ENCODE data around the gene SLC10A1.

The SLC10A1 gene

GRCh38 chr14:69796797-69797500, at the start of gene SLC10A1:
Gene SLC10A1, minus strand, starts transcription at chr14:69797241. Its CDS starts 86 bp downstream, at chr14:69797155.
- no peaks in the 10 kb centered on the region for H3K4me1 Mint-ChIP-seq
- H3K27ac Mint-ChIP-seq, result no peak within 1 kb of the TSS
- CTCF ChIA-PET, result no interaction called here
- H3K27me3 Mint-ChIP-seq, result peaks cover 11% of the 10 kb centered on the region
- no peaks in the 10 kb centered on the region for H3K36me3 Mint-ChIP-seq
- no peak within 1 kb of the TSS for H3K4me3 Mint-ChIP-seq
- no peak for DNase-seq
- H3K9me3 Mint-ChIP-seq, result no peaks in the 10 kb centered on the region

- DNase-seq, result no peak
- no peaks in the 10 kb centered on the region for H3K4me1 Mint-ChIP-seq
- CTCF ChIA-PET, result no interaction called here
Observed at GRCh38 chr14:69845787-69846186, 48.7 kb upstream of the SLC10A1 start.

DNA sequence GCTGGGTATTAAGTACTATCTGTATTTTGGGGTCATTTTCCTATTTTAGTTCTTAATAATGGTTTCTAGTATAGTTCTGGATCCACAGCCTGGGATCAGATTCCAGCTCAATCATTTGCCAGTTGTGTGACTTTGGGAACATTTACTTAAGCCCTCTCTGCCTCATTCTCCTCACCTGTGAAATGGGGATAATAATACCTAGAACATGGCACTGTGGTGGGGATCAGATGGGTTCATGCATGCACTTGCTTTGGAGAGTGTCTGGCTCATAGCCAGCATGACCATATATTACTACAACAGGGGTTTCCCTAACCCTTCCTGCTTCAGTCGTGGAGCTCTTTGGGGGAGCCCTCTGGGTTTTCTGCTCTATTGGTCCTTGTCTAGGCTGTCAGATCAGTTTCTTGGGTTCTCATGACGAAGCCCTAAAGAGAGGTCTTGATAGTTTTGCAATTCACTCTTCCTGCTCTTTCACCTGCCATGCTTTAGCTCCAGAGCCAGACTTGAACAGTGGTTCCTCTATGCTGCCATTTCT, 48.1 kb upstream of the SLC10A1 start:
- Mint-ChIP-seq H3K4me1 (no peaks in the 10 kb centered on the region), H3K36me3 (no peaks in the 10 kb centered on the region), H3K27me3 (peaks cover 26% of the 10 kb centered on the region), H3K9me3 (no peaks in the 10 kb centered on the region), H3K27ac (no peak overlapping the region), H3K4me3 (no peak overlapping the region)
- CTCF ChIA-PET, result no interaction called here
- no peak for DNase-seq

More at GRCh38 chr14:69845787-69846186, 48.7 kb upstream of the SLC10A1 start:
- H3K4me3 Mint-ChIP-seq, result no peak overlapping the region
- peaks cover 26% of the 10 kb centered on the region for H3K27me3 Mint-ChIP-seq
- no peaks in the 10 kb centered on the region for H3K36me3 Mint-ChIP-seq
- H3K9me3 Mint-ChIP-seq, result no peaks in the 10 kb centered on the region
- H3K27ac Mint-ChIP-seq, result no peak overlapping the region

DNA sequence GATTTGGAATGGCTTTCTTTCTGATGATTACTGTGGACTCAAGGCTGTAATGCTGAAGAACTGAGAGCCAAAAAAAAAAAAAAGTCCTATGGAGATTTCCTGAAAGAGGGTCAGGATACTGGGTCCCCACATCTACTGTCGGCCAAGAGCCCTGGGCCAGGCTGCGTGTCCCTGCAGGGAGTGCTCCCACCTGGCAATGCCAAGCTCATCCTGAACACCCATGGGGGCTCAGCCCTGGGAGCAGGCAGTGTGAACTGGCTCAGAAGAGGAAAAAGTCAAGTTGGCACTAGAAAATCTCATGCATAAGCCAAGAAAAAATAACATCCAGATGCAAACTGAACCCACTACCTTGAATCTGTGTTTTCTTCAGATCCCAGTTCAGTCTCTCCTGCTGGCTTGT, 47.1 kb upstream of the SLC10A1 start:
- no peaks in the 10 kb centered on the region for H3K4me1 Mint-ChIP-seq
- H3K9me3 Mint-ChIP-seq, result no peaks in the 10 kb centered on the region
- no peaks in the 10 kb centered on the region for H3K36me3 Mint-ChIP-seq
- CTCF ChIA-PET, result no interaction called here
- H3K27me3 Mint-ChIP-seq, result peaks cover 26% of the 10 kb centered on the region
- no peak for DNase-seq
- no peak overlapping the region for H3K27ac Mint-ChIP-seq
- no peak overlapping the region for H3K4me3 Mint-ChIP-seq

DNA sequence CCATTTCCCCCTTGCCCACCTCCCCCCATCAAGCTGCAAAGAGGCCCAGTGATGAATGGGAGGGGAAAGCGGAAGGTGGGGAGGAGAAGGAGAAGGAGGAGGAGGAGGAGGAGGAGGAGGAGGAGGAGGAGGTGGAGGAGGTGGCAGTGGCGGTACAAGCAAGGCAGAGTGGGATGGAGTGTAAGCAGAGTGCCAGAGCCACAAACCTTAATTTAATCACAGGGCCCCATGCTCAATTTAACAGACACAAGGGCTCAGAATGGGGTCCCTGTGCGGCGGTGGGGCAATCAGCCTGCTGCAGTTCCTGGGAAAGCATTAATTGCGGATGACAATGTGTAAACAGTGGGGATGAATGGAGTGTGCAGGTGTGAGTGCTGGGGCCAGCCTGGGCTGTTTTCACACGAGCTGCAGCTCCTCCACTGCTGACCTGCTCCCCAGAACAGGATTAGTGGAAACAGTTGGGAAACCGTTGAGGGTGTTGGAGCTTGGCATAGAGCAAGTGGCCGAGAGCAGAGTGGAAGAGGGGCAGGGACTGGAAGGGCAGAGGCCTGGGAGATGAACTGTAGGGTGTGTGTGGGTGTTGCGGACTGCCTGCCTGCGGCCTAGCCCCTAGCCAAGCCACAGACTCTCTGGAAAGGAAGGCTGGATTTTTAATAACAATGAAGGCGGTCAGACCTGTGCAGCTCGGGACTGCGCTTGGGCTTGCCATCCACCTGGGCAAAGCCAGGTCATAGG, 45.8 kb upstream of the SLC10A1 start:
- no peak overlapping the region for H3K4me3 Mint-ChIP-seq
- no peaks in the 10 kb centered on the region for H3K36me3 Mint-ChIP-seq
- peaks cover 19% of the 10 kb centered on the region for H3K27me3 Mint-ChIP-seq
- CTCF ChIA-PET, result no interaction called here
- H3K9me3 Mint-ChIP-seq, result no peaks in the 10 kb centered on the region
- no peak for DNase-seq
- H3K4me1 Mint-ChIP-seq, result no peaks in the 10 kb centered on the region
- no peak overlapping the region for H3K27ac Mint-ChIP-seq

DNA sequence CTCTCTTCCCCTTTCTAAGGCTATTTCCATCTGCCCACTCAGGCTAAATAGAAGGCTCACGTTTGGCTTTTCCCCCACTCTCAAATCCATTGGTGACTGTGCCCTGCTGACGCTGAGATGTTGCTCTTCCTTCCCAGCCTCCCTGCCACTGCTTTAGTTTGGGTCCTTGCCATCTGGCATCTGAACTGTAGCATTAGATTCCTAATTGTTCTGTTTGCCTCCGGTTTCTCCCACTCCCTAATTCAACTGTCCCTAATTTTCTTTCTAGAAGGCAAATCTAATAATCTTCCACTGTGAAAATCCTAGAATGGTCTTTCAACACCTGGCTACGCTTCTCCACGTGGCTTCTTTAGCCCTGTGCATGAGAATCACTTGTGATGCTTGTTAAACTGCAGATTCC, 44.6 kb upstream of the SLC10A1 start:
- CTCF ChIA-PET, result no interaction called here
- Mint-ChIP-seq H3K4me3 (no peak overlapping the region), H3K27ac (no peak overlapping the region), H3K9me3 (no peaks in the 10 kb centered on the region), H3K36me3 (no peaks in the 10 kb centered on the region), H3K4me1 (no peaks in the 10 kb centered on the region), H3K27me3 (peaks cover 16% of the 10 kb centered on the region)
- no peak for DNase-seq

- Mint-ChIP-seq H3K4me3 (no peak overlapping the region), H3K27ac (no peak overlapping the region), H3K27me3 (peaks cover 8% of the 10 kb centered on the region), H3K9me3 (no peaks in the 10 kb centered on the region), H3K4me1 (no peaks in the 10 kb centered on the region), H3K36me3 (no peaks in the 10 kb centered on the region)
- DNase-seq, result no peak
- CTCF ChIA-PET, result interaction anchor here (1.0 kb wide), 1 partner anchor 189 kb away, joined by 3 read pairs; no protein-coding TSS in a partner anchor
Observed at GRCh38 chr14:69839661-69840060, 42.6 kb upstream of the SLC10A1 start.

- H3K4me3 Mint-ChIP-seq, result no peak overlapping the region
- no peak for DNase-seq
- H3K4me1 Mint-ChIP-seq, result no peaks in the 10 kb centered on the region
- no peaks in the 10 kb centered on the region for H3K9me3 Mint-ChIP-seq
- peaks cover 6% of the 10 kb centered on the region for H3K27me3 Mint-ChIP-seq
- H3K36me3 Mint-ChIP-seq, result no peaks in the 10 kb centered on the region
- H3K27ac Mint-ChIP-seq, result no peak overlapping the region
- CTCF ChIA-PET, result no interaction called here
Observed at GRCh38 chr14:69838881-69839416, 41.9 kb upstream of the SLC10A1 start.

GRCh38 chr14:69828879-69829278, 31.8 kb upstream of the SLC10A1 start:
- Mint-ChIP-seq H3K27ac (no peak overlapping the region), H3K36me3 (no peaks in the 10 kb centered on the region), H3K4me1 (no peaks in the 10 kb centered on the region)

GRCh38 chr14:69828354-69828753, 31.3 kb upstream of the SLC10A1 start:
- Mint-ChIP-seq H3K9me3 (no peaks in the 10 kb centered on the region), H3K27ac (no peak overlapping the region), H3K4me3 (no peak overlapping the region), H3K36me3 (no peaks in the 10 kb centered on the region), H3K27me3 (peaks cover 8% of the 10 kb centered on the region), H3K4me1 (no peaks in the 10 kb centered on the region)
- CTCF ChIA-PET, result no interaction called here
- no peak for DNase-seq

More at GRCh38 chr14:69828879-69829278, 31.8 kb upstream of the SLC10A1 start:
- DNase-seq, result no peak
- Mint-ChIP-seq H3K9me3 (no peaks in the 10 kb centered on the region), H3K27me3 (peaks cover 8% of the 10 kb centered on the region), H3K4me3 (no peak overlapping the region)
- CTCF ChIA-PET, result no interaction called here

DNA sequence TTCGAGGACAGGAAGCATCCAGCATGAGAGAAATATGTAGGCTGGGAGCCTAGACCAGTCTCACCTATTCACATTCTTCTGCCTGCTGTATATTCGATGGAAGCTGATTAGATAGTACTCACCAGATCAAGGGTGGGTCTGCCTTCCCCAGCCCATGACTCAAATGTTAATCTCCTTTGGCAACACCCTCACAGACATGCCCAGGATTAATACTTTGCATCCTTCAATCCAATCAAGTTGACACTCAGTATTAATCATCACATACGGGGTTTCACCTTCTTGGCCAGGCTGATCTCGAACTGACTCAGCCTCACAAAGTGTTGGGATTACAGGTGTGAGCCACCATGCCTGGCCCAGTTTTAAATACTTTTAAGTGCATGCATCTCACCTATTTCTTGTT, 30.5 kb upstream of the SLC10A1 start:
- CTCF ChIA-PET, result no interaction called here
- no peak for DNase-seq
- no peak overlapping the region for H3K4me3 Mint-ChIP-seq
- H3K36me3 Mint-ChIP-seq, result no peaks in the 10 kb centered on the region
- H3K9me3 Mint-ChIP-seq, result no peaks in the 10 kb centered on the region
- H3K27ac Mint-ChIP-seq, result no peak overlapping the region
- no peaks in the 10 kb centered on the region for H3K4me1 Mint-ChIP-seq
- peaks cover 9% of the 10 kb centered on the region for H3K27me3 Mint-ChIP-seq

DNA sequence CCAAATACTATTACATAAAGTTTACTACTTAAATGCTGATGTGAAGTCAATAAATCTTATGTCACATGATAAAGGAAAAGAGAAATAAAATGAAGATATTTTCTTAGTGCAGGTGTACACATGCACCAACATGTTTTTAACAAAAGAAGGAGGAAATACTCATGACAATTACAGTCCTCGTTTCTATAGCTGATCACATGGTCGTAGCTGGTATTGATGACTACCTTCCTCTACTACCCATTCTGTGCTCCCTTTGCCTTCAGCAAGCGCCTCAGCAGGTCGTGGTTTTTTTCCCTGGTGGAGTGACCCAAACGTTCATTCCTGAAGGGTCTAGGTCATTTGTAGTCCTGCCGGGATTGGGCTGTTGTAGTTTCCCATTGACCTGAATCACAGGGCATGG, 25.4 kb upstream of the SLC10A1 start:
- Mint-ChIP-seq H3K27me3 (peaks cover 20% of the 10 kb centered on the region), H3K27ac (no peak overlapping the region), H3K9me3 (no peaks in the 10 kb centered on the region), H3K4me3 (no peak overlapping the region), H3K4me1 (no peaks in the 10 kb centered on the region), H3K36me3 (no peaks in the 10 kb centered on the region)
- CTCF ChIA-PET, result no interaction called here
- no peak for DNase-seq

DNA sequence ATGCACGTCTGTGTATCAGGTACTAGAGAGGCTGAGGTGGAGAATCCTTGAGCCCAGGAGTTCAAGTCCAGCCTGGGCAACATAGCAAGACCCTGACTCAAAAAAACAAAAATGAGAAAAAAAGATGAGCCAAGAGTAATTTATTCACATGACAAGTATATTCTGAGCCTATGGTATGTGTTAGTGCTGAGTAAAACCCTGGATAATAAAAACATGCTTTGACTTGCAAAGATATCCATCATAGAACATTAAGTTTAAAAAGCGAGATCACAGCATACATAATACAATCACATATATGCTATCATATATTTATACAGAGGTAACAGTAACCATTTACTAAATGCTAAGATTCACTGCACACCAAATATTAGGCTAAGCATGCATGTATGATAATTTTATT, 23.9 kb upstream of the SLC10A1 start:
- Mint-ChIP-seq H3K9me3 (no peaks in the 10 kb centered on the region), H3K4me3 (no peak overlapping the region), H3K36me3 (no peaks in the 10 kb centered on the region), H3K27me3 (peaks cover 20% of the 10 kb centered on the region), H3K4me1 (no peaks in the 10 kb centered on the region), H3K27ac (no peak overlapping the region)
- CTCF ChIA-PET, result interaction anchor here (1.3 kb wide), 1 partner anchor 207 kb away, joined by 4 read pairs; no protein-coding TSS in a partner anchor
- no peak for DNase-seq

DNA sequence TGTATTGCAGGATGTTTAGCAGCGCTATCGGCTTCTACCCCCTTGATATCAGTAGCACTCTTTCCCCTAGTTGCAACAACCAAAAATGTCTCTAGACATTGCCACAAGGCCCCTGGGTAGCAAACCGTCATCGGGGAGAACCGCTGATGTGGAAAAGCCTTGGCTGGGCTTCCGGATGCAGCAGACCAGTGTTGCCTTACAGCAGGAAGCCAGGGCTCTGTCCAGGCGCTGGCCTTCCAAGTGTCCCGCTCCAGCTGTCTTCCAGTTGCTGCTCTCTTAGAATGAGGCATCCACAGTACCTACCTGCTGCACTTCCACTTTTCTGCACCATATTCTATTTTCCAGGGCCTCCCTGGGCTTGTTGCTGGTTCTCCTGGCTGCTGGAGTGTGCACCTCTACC, 22.6 kb upstream of the SLC10A1 start:
- CTCF ChIA-PET, result interaction anchor here (1.3 to 2.4 kb wide), 5 partner anchors 11 to 254 kb away, joined by 4 to 11 read pairs (median 9); no protein-coding TSS in a partner anchor
- peaks cover 17% of the 10 kb centered on the region for H3K27me3 Mint-ChIP-seq
- DNase-seq, result no peak
- no peak overlapping the region for H3K27ac Mint-ChIP-seq
- H3K9me3 Mint-ChIP-seq, result no peaks in the 10 kb centered on the region
- no peaks in the 10 kb centered on the region for H3K36me3 Mint-ChIP-seq
- no peaks in the 10 kb centered on the region for H3K4me1 Mint-ChIP-seq
- H3K4me3 Mint-ChIP-seq, result no peak overlapping the region

All from activated naive CD4-positive, alpha-beta T cell treated with anti-CD3 and anti-CD28 coated beads, Interleukin-2, amount 10 ng/mL, durations not matched to agents 7 days and 5 days (primary cell).